A549 (cell line): ENCODE data around the gene APOC3. TPM values are rescaled to one million over a fixed set of nuclear protein-coding genes. Genes with fewer than 3 reads are reported as not detected.

Experiments used
- ATAC-seq, 2 experiments: fragments of 200-7000 bp in 1 of 2; fragments of >200 bp in 1 of 2; cut with Nextera tagmentation in 1 of 2; cut with Tn5 transposase in 1 of 2; 3 replicates each; pipeline versions ENCODE4 v1.8.0 to v1.9.1; 2018 to 2020; ENCODE audit warnings: mild to moderate bottlenecking in 1 of 2, moderate library complexity in 1 of 2
- CTCF ChIA-PET: fragments of 300-600 bp; sonication (Branson Sonifier 250); formaldehyde crosslinking; extraction: SDS; loops from one replicate; lab custom pipeline; 2021; ENCODE audit warnings: antibody characterized with exemption, inconsistent platforms; lab: Yijun Ruan, JAX
- POLR2A ChIA-PET: fragments of 350-600 bp; formaldehyde crosslinking; extraction: SDS; loops from one replicate; lab custom pipeline; 2021; ENCODE audit warnings: antibody characterized with exemption, inconsistent platforms; lab: Yijun Ruan, JAX
- DNase-seq, 2 experiments: peaks; one replicate each; pipeline versions ENCODE4 v3.0.0 to v3.0.0-alpha.2; 2011 to 2016; ENCODE audit warnings: low read depth in 1 of 2, low spot score in 1 of 2
- FAIRE-seq: peaks from 2 replicates; lab custom pipeline; 2011; peaks lifted over from hg19 to GRCh38; lab: Jason Lieb, UNC
- H3K27ac ChIP-seq, 2 experiments: fragments of >200 bp; sonication (Bioruptor Twin); formaldehyde crosslinking; 3 replicates each; pipeline ENCODE4 v1.5.1; 2016 to 2017
- H3K4me1 ChIP-seq: fragments of >200 bp; sonication (Bioruptor Twin); formaldehyde crosslinking; 3 replicates; pipeline ENCODE4 v1.6.1; 2016
- H3K4me2 ChIP-seq: fragments of >200 bp; sonication (Bioruptor Twin); formaldehyde crosslinking; 3 replicates; pipeline ENCODE4 v1.6.1; 2016
- H3K4me3 ChIP-seq: fragments of >200 bp; sonication (Bioruptor Twin); formaldehyde crosslinking; 3 replicates; pipeline ENCODE4 v1.5.1; 2016
- H3K9me3 ChIP-seq: fragments of >200 bp; sonication (Bioruptor Twin); formaldehyde crosslinking; 3 replicates; pipeline ENCODE4 v1.6.1; 2016
- BHLHE40 ChIP-seq: IDR thresholded peaks from 2 replicates; pipeline ENCODE4 v1.6.1; 2012; ENCODE audit warnings: low read depth, low read length, inconsistent platforms
- CBX8 ChIP-seq: fragments of 200-600 bp; sonication (generic); IDR thresholded peaks from 2 replicates; pipeline ENCODE4 v1.6.1; 2016
- CHD4 ChIP-seq: fragments of 200-600 bp; sonication (generic); IDR thresholded peaks from 2 replicates; pipeline ENCODE4 v1.6.1; 2016; ENCODE audit warnings: antibody characterized with exemption, mild to moderate bottlenecking, borderline replicate concordance
- GATA3 ChIP-seq: IDR thresholded peaks from 2 replicates; pipeline ENCODE4 v1.6.1; 2012; ENCODE audit warnings: borderline replicate concordance
- HOXB13 ChIP-seq: fragments of 250-450 bp; sonication (Bioruptor Pico); IDR thresholded peaks from 2 replicates; pipeline ENCODE4 v1.5.0; 2020; ENCODE audit warnings: low read depth, mild to moderate bottlenecking, moderate library complexity
- JUN ChIP-seq, 2 experiments: fragments of >200 bp; sonication (Bioruptor Twin); formaldehyde crosslinking; IDR thresholded peaks; 2 replicates in 1 of 2; 3 replicates in 1 of 2; pipeline ENCODE4 v1.6.1; 2016 to 2017
- KDM5A ChIP-seq: fragments of 200-600 bp; sonication (generic); IDR thresholded peaks from 2 replicates; pipeline ENCODE4 v1.6.1; 2016; ENCODE audit warnings: antibody characterized with exemption, mild to moderate bottlenecking
- MAFK ChIP-seq: fragments of 450-650 bp; IDR thresholded peaks from 2 replicates; pipeline ENCODE4 v1.6.1; 2014; ENCODE audit not compliant: partially characterized antibody
- MYC ChIP-seq: IDR thresholded peaks from 2 replicates; pipeline ENCODE4 v1.6.1; 2012; ENCODE audit warnings: mild to moderate bottlenecking, inconsistent platforms, low read length, improper control_type of control experiment, borderline replicate concordance
- NPAS2 ChIP-seq: fragments of 250-450 bp; sonication (Bioruptor Pico); IDR thresholded peaks from 2 replicates; pipeline ENCODE4 v1.8.0; 2022; ENCODE audit warnings: mild to moderate bottlenecking, moderate library complexity, borderline replicate concordance
- PHF8 ChIP-seq: fragments of 200-600 bp; sonication (generic); IDR thresholded peaks from 2 replicates; pipeline ENCODE4 v1.6.1; 2016; ENCODE audit warnings: low read depth, mild to moderate bottlenecking, antibody characterized with exemption, moderate library complexity, borderline replicate concordance
- POLR2A ChIP-seq: IDR thresholded peaks from 2 replicates; pipeline ENCODE4 v1.6.1; 2012; ENCODE audit warnings: mild to moderate bottlenecking, low read length
- POLR2AphosphoS2 ChIP-seq: conservative IDR thresholded peaks from 2 replicates; pipeline ENCODE4 v1.6.1; 2012; ENCODE audit warnings: low read length, improper control_type of control experiment, inconsistent platforms
- RARB ChIP-seq: fragments of 250-450 bp; sonication (Bioruptor Pico); IDR thresholded peaks from 2 replicates; pipeline ENCODE4 v1.8.0; 2021; ENCODE audit warnings: mild to moderate bottlenecking, moderate library complexity
- TP53 ChIP-seq: fragments of 250-450 bp; sonication (Bioruptor Pico); IDR thresholded peaks from 2 replicates; pipeline ENCODE4 v1.5.0; 2021; ENCODE audit warnings: mild to moderate bottlenecking, moderate library complexity
- ZC3H11A ChIP-seq: fragments of 450-650 bp; IDR thresholded peaks from 2 replicates; pipeline ENCODE4 v1.6.1; 2014; ENCODE audit warnings: antibody characterized with exemption, mild to moderate bottlenecking
- ZNF302 ChIP-seq: fragments of 250-450 bp; sonication (Bioruptor Pico); IDR thresholded peaks from 2 replicates; pipeline ENCODE4 v1.9.0; 2021; ENCODE audit warnings: inconsistent platforms, mild to moderate bottlenecking, moderate library complexity
- WGBS: methylation state at CpG from one replicate; pipeline ENCODE4 v1.1.6; 2017; ENCODE audit errors: missing lambda C conversion rate; 5-methylcytosine and 5-hydroxymethylcytosine counted together
- polyA plus RNA-seq, 4 experiments: library from polyadenylated mRNA; depleted of rRNA in 3 of 4; stranded (reverse); fragments of >200 nt; fragmentation: RNase III in 1 of 4; extraction: RNeasy Plus Mini Kit Qiagen cat#74134 plus additional on column Dnase treatment in 1 of 4; gene quantifications; 2 replicates in 3 of 4; 3 replicates in 1 of 4; pipeline ENCODE4 v1.2.3, GENCODE V29; 2011 to 2017
- TF ChIP-seq, protein P1 (sequence below): IDR thresholded peaks from 2 replicates; pipeline ENCODE4 v1.6.1; 2012; ENCODE audit warnings: low read depth, borderline replicate concordance
- TF ChIP-seq, protein P2 (sequence below): fragments of >200 bp; sonication (Bioruptor Twin); formaldehyde crosslinking; IDR thresholded peaks from 3 replicates; pipeline ENCODE4 v1.5.1; 2016
- TF ChIP-seq, protein P3 (sequence below): fragments of >200 bp; sonication (Bioruptor Twin); formaldehyde crosslinking; IDR thresholded peaks from 3 replicates; pipeline ENCODE4 v1.6.1; 2016
- TF ChIP-seq, protein P4 (sequence below): IDR thresholded peaks from 2 replicates; pipeline ENCODE4 v1.6.1; 2012
- TF ChIP-seq, protein P5 (sequence below): fragments of 150-350 bp; IDR thresholded peaks from 2 replicates; pipeline ENCODE4 v1.6.1; 2014; ENCODE audit warnings: low read depth, mild to moderate bottlenecking, low read length
- TF ChIP-seq, protein P6 (sequence below): IDR thresholded peaks from 2 replicates; pipeline ENCODE4 v1.6.1; 2012

APOC3 gene
- polyA plus RNA-seq, 2 of the 4 experiments (the other 2 are of a cell fraction) = not detected

DNA sequence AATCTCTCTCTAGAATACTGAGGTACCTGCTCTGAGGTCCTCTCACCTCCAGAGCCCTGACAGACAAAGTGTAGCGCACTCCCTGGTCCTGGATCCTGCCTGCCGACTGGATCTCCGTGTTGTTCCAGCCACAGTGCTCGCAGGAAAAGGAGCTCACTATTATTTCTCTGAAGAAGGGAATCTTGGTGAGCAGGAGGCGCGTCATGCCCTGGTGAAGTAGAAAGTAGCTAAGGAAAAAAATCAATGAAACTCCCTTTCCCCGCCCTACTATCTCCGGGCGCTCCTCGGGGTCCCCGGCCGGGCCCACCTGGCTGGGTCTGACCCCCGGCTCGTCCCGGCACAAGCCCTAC, 42.3 kb upstream of the APOC3 start:
- Histone ChIP-seq H3K4me3 (peak overlapping the region; percentile 94), H3K9me3 (no peaks in the 10 kb centered on the region), H3K4me2 (peak overlapping the region; percentile 77), H3K4me1 (peaks cover 10% of the 10 kb centered on the region; the same call in 1 of the 3 replicates), H3K27ac (peak overlapping the region; percentile 94 to 97)
- ChIA-PET POLR2A (interaction anchor here (0.9 to 1.3 kb wide), 4 partner anchors 14 to 311 kb away, joined by 3 to 6 read pairs (median 4); partner anchors contain the start of genes APOA4, BUD13 and SIK3), CTCF (interaction anchor here (0.5 to 8.8 kb wide), 5 partner anchors 10 to 320 kb away, joined by 4 to 114 read pairs (median 6); no protein-coding TSS in a partner anchor)
- FAIRE-seq (no peak), ATAC-seq (no peak), DNase-seq (no peak)
- WGBS = 6% methylated on average over 11 of the region's 15 CpGs
- TF ChIP-seq GATA3 = no peak
- TF ChIP-seq NPAS2 (CRISPR knock-in tag) = no peak
- TF ChIP-seq, protein P1, sequence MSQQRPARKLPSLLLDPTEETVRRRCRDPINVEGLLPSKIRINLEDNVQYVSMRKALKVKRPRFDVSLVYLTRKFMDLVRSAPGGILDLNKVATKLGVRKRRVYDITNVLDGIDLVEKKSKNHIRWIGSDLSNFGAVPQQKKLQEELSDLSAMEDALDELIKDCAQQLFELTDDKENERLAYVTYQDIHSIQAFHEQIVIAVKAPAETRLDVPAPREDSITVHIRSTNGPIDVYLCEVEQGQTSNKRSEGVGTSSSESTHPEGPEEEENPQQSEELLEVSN = no peak
- no peak for TF ChIP-seq RARB
- no peak for TF ChIP-seq POLR2AphosphoS2
- TF ChIP-seq ZC3H11A = no peak
- no peak for TF ChIP-seq BHLHE40
- no peak for TF ChIP-seq CBX8
- no peak for TF ChIP-seq TP53 (CRISPR knock-in tag)
- TF ChIP-seq, protein P2, sequence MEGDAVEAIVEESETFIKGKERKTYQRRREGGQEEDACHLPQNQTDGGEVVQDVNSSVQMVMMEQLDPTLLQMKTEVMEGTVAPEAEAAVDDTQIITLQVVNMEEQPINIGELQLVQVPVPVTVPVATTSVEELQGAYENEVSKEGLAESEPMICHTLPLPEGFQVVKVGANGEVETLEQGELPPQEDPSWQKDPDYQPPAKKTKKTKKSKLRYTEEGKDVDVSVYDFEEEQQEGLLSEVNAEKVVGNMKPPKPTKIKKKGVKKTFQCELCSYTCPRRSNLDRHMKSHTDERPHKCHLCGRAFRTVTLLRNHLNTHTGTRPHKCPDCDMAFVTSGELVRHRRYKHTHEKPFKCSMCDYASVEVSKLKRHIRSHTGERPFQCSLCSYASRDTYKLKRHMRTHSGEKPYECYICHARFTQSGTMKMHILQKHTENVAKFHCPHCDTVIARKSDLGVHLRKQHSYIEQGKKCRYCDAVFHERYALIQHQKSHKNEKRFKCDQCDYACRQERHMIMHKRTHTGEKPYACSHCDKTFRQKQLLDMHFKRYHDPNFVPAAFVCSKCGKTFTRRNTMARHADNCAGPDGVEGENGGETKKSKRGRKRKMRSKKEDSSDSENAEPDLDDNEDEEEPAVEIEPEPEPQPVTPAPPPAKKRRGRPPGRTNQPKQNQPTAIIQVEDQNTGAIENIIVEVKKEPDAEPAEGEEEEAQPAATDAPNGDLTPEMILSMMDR = no peak
- no peak for TF ChIP-seq CHD4

DNA sequence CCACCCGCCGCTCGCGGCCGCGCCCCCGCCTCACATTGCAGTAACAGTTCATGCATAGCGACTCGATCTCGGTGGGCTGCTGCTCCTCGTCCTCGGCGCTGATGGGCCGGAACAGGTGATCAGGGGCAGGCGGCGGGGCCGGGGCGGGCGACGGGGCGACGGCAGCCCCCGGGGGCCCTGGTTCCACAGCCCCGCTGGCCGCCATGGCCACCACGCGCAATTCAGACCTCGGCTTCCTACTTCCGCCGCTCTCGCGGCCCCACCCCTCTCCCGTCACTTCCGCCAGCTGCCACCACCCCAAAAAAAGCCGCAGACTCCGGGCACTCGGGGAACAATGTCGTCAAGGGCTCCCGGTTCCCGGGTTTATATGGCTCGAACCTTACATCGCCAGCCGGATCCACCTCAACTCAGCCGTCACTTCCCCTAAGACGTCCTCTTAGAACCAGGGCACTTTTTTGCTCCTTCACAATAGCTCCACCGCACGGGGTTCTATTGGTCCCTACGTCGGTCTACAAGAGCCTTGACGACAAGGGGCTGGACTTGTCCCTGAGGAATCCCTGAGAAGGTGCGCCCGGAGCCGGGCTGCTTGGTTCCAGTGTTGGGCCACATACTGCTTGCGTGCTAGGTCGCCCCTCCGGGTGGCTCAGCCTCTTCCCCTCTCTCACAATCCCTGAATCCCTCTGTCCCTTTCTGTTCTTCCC, 41.8 kb upstream of the APOC3 start, which contains the start of gene ZPR1:
Gene ZPR1, minus strand, starts transcription at position 238 of the 701 bp plus-strand sequence. Its CDS starts 33 bp downstream, at position 205.
- H3K4me3 ChIP-seq = peak within 1 kb of the TSS; percentile 94
- H3K4me1 ChIP-seq = peaks cover 10% of the 10 kb centered on the region; the same call in 1 of the 3 replicates
- ATAC-seq = peak; percentile 85 to 89
- ChIA-PET CTCF (interaction anchor here (0.5 to 8.8 kb wide), 6 partner anchors 10 to 350 kb away, joined by 3 to 114 read pairs (median 6); partner anchors contain the start of gene APOA1), POLR2A (interaction anchor here (0.6 to 1.3 kb wide), 6 partner anchors 13 to 356 kb away, joined by 3 to 6 read pairs (median 4); partner anchors contain the start of genes APOA4, BUD13, PAFAH1B2 and SIK3)
- H3K9me3 ChIP-seq = no peaks in the 10 kb centered on the region
- whole genome bisulfite sequencing = 3% methylated on average over 13 of the region's 56 CpGs
- FAIRE-seq = no peak
- peak; percentile 58 to 82 for DNase-seq
- TF ChIP-seq MAFK (no peak), PHF8 (peak; percentile 91; the same call in 1 of the 2 replicates), POLR2A (peak; percentile 76), CHD4 (no peak), KDM5A (0 out of 2 replicates have a peak, but pooled peaks have one; percentile 33), HOXB13 (no peak), MYC (0 out of 2 replicates have a peak, but pooled peaks have one; percentile 62), ZNF302 (CRISPR knock-in tag) (no peak), POLR2AphosphoS2 (no peak), JUN (IDR thresholded peaks at IDR 0.05) (peak; percentile 41 to 87; a peak in 3 of 5 replicates)
- TF ChIP-seq, protein P3, sequence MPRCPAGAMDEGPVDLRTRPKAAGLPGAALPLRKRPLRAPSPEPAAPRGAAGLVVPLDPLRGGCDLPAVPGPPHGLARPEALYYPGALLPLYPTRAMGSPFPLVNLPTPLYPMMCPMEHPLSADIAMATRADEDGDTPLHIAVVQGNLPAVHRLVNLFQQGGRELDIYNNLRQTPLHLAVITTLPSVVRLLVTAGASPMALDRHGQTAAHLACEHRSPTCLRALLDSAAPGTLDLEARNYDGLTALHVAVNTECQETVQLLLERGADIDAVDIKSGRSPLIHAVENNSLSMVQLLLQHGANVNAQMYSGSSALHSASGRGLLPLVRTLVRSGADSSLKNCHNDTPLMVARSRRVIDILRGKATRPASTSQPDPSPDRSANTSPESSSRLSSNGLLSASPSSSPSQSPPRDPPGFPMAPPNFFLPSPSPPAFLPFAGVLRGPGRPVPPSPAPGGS = peak; percentile 70; the same call in 2 of the 3 replicates
- TF ChIP-seq, protein P4, sequence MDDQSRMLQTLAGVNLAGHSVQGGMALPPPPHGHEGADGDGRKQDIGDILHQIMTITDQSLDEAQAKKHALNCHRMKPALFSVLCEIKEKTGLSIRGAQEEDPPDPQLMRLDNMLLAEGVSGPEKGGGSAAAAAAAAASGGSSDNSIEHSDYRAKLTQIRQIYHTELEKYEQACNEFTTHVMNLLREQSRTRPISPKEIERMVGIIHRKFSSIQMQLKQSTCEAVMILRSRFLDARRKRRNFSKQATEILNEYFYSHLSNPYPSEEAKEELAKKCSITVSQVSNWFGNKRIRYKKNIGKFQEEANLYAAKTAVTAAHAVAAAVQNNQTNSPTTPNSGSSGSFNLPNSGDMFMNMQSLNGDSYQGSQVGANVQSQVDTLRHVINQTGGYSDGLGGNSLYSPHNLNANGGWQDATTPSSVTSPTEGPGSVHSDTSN = peak; percentile 58; the same call in 1 of the 2 replicates
- TF ChIP-seq, protein P5, sequence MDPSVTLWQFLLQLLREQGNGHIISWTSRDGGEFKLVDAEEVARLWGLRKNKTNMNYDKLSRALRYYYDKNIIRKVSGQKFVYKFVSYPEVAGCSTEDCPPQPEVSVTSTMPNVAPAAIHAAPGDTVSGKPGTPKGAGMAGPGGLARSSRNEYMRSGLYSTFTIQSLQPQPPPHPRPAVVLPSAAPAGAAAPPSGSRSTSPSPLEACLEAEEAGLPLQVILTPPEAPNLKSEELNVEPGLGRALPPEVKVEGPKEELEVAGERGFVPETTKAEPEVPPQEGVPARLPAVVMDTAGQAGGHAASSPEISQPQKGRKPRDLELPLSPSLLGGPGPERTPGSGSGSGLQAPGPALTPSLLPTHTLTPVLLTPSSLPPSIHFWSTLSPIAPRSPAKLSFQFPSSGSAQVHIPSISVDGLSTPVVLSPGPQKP = 0 out of 2 replicates have a peak, but pooled peaks have one; percentile 29
- TF ChIP-seq, protein P6, sequence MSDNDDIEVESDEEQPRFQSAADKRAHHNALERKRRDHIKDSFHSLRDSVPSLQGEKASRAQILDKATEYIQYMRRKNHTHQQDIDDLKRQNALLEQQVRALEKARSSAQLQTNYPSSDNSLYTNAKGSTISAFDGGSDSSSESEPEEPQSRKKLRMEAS = peak; percentile 56
- peak within 1 kb of the TSS; percentile 77 for H3K4me2 ChIP-seq
- H3K27ac ChIP-seq = peak within 1 kb of the TSS; percentile 94 to 97
